Transverse colon (tissue), 3 donors: ENCODE results near the gene RAPGEF1.

Source experiments
- EP300 ChIP-seq: sonication (generic); formaldehyde crosslinking; IDR thresholded peaks from one replicate; pipeline ENCODE4 v1.6.1; 2017; ENCODE audit warnings: antibody characterized with exemption, low read depth
- POLR2A ChIP-seq: fragments of 450-650 bp; IDR thresholded peaks from one replicate; pipeline ENCODE4 v1.6.1; 2016; ENCODE audit warnings: antibody characterized with exemption, mild to moderate bottlenecking, moderate library complexity
- POLR2AphosphoS5 ChIP-seq, 3 donors: sonication (generic); formaldehyde crosslinking; IDR thresholded peaks; one replicate each; pipeline ENCODE4 v1.6.1; 2016; ENCODE audit warnings: antibody characterized with exemption in 3 of 3

DNA sequence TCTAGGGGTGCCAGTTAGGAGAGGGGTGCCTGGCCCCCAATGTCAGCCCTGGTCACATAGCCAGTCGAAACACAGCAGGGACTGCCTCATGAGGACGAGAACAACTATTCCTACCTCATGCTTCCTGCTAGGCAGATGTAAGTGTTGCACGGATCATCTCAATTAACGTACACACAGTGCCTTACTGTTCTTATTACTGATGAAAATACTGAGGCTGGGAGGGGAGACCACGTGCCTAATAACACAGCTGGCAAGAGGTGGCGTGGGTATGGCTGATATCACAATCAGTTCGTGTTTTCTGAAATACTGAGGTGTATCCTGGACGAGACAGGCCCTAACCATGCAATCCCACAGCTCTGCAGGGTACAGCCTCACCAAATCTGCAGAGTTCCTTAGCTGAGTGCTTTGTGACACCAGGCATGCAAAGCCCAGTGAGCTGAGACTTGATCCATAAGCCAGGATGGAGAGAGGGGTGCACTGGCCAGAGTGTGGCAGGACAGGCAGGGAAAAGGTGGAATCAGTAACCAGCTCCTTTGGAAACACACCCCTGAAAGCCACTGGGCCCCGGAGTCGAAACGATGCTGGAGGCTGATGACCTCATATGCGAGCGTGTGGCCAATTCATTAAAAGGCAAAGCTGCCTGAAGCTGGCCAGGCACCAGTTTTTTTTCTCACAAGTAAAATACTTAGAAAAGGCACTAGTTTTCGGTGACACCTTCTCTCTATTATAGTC lies 130.6 kb downstream of the RAPGEF1 start:
- TF ChIP-seq POLR2AphosphoS5 (IDR thresholded peaks at IDR 0.05) (no peak), EP300 (no peak), POLR2A (no peak)
